ENCODE results near the gene ZDHHC18.

- TF ChIP-seq CREB5 (CRISPR knock-in tag; IDR thresholded peaks at IDR 0.05; ENCODE audit: low read depth) = no peak
- no peak for TF ChIP-seq POU6F1 (CRISPR knock-in tag; IDR thresholded peaks at IDR 0.05; ENCODE audit: borderline replicate concordance, low read depth)
- TF ChIP-seq TOX (CRISPR knock-in tag; IDR thresholded peaks at IDR 0.05; ENCODE audit: borderline replicate concordance) = no peak
- no peak for TF ChIP-seq ZFP3 (CRISPR knock-in tag; IDR thresholded peaks at IDR 0.05)
- TF ChIP-seq PATZ1 (CRISPR knock-in tag; IDR thresholded peaks at IDR 0.05; ENCODE audit: borderline replicate concordance) = no peak
- TF ChIP-seq SNAI2 (CRISPR knock-in tag; IDR thresholded peaks at IDR 0.05) = no peak
- no peak for TF ChIP-seq ZNF8 (CRISPR knock-in tag; IDR thresholded peaks at IDR 0.05)
- TF ChIP-seq TSHZ2 (CRISPR knock-in tag; IDR thresholded peaks at IDR 0.05) = no peak
- no peak for TF ChIP-seq BACH2 (CRISPR knock-in tag; IDR thresholded peaks at IDR 0.05; ENCODE audit: borderline replicate concordance)
These were observed 26.7 kb downstream of the ZDHHC18 start for GRCh38 chr1:26853156-26853555.

Data from SK-N-SH treated with all-trans-retinoic acid at 6 μM for 48 hours (cell line).